ENCODE data around the gene TMC6. TPM values are rescaled to one million over a fixed set of nuclear protein-coding genes. Genes with fewer than 3 reads are reported as not detected.

TMC6 gene
- total and polyA plus RNA-seq, 2 of the 4 experiments (the other 2 are of a cell fraction): 0.19 TPM; not detected in 1

- in situ Hi-C loops (cut with MboI; ENCODE audit: low sequenced_read_pairs): loop anchor here (10.0 kb wide), 2 partner anchors 126 to 306 kb away; no protein-coding TSS in a partner anchor
- Histone ChIP-seq H3K4me3 (ENCODE audit: insufficient read depth, low read depth, low read length) (no peak overlapping the region), H4K91ac (ENCODE audit: insufficient read depth, low read depth, low read length) (no peak overlapping the region), H3K27me3 (ENCODE audit: control insufficient read depth, insufficient read depth, low read length) (peaks cover 11% of the 10 kb centered on the region; the same call in 1 of the 2 replicates), H2BK15ac (ENCODE audit: low read depth, low read length) (no peak overlapping the region), H3K27ac (ENCODE audit: insufficient read depth, low read length) (no peak overlapping the region), H3K36me3 (ENCODE audit: control insufficient read depth, insufficient read depth, low read length) (no peaks in the 10 kb centered on the region), H4K5ac (ENCODE audit: low read depth, low read length) (no peak overlapping the region), H4K20me1 (ENCODE audit: insufficient read depth, low read length) (no peaks in the 10 kb centered on the region; the same call in 1 of the 2 replicates), H3K4me2 (ENCODE audit: low read depth, low read length) (no peak overlapping the region), H3K4ac (ENCODE audit: low read depth, low read length) (no peak overlapping the region), H2AFZ (replicated peaks; ENCODE audit: low read length, poor library complexity) (no peak overlapping the region), H2AK9ac (replicated peaks; ENCODE audit: low read depth, low read length, poor library complexity) (no peak overlapping the region), H3K23ac (ENCODE audit: low read depth, low read length) (no peak overlapping the region), H2BK120ac (ENCODE audit: low read depth, low read length) (no peak overlapping the region), H3K9me1 (ENCODE audit: insufficient read depth, low read length) (no peaks in the 10 kb centered on the region), H3K9ac (ENCODE audit: low read depth, low read length) (no peak overlapping the region), H3K56ac (ENCODE audit: extremely low read depth, insufficient read depth, low read length) (no peak overlapping the region), H2BK5ac (ENCODE audit: low read depth, low read length, poor library complexity, severe bottlenecking) (no peak overlapping the region), H2AK5ac (ENCODE audit: low read depth, low read length) (no peak overlapping the region), H4K8ac (ENCODE audit: low read depth in 2 of 2, low read length in 2 of 2) (no peak overlapping the region), H2BK20ac (ENCODE audit: low read depth, low read length) (no peak overlapping the region), H3K4me1 (ENCODE audit: control insufficient read depth, insufficient read depth, low read length) (no peaks in the 10 kb centered on the region), H3K79me1 (ENCODE audit: low read depth in 1 of 2, low read length in 2 of 2) (no peaks in the 10 kb centered on the region), H3K14ac (replicated peaks; ENCODE audit: low read depth, low read length) (no peak overlapping the region), H3K18ac (ENCODE audit: low read depth, low read length) (no peak overlapping the region), H3K9me3 (ENCODE audit: control insufficient read depth, insufficient read depth, low read length) (no peaks in the 10 kb centered on the region)
- BruUV-seq (replicated peaks): no TSS peak
- TF ChIP-seq RAD21 (IDR thresholded peaks at IDR 0.05; ENCODE audit: low read length) (no peak), BHLHE40 (IDR thresholded peaks at IDR 0.05; ENCODE audit: low read depth, low read length) (no peak), NFE2L2 (IDR thresholded peaks at IDR 0.05; ENCODE audit: low read depth, low read length) (no peak), MXI1 (IDR thresholded peaks at IDR 0.05; ENCODE audit: borderline replicate concordance, low read depth, low read length) (no peak), RCOR1 (IDR thresholded peaks at IDR 0.05; ENCODE audit: insufficient replicate concordance, low read length) (no peak), MAFK (IDR thresholded peaks at IDR 0.05; ENCODE audit: low read depth, low read length) (no peak), FOS (IDR thresholded peaks at IDR 0.05; ENCODE audit: low read depth, low read length) (no peak), CHD1 (IDR thresholded peaks at IDR 0.05; ENCODE audit: low read depth, low read length) (no peak), SMC3 (IDR thresholded peaks at IDR 0.05; ENCODE audit: low read depth, low read length) (no peak), RFX5 (IDR thresholded peaks at IDR 0.05; ENCODE audit: low read depth, low read length) (no peak), CEBPB (IDR thresholded peaks at IDR 0.05; ENCODE audit: low read depth, low read length) (no peak)
- DNase-seq (no peak), ATAC-seq (ENCODE audit: low read depth) (no peak)
- 100% methylated on average over 2 of the region's 14 CpGs; no CpG with 5 or more reads in 1 of the 2 experiments for WGBS, 2 experiments (ENCODE audit: extremely low coverage in 2 of 2, insufficient read length in 1 of 2)
- dilution Hi-C loops (cut with HindIII; ENCODE audit: low sequenced_read_pairs, unreplicated experiment): no loop called here
- intact Hi-C loops (cut with micrococcal nuclease): no loop called here
- CTCF ChIA-PET: no interaction called here
- POLR2A ChIA-PET (ENCODE audit: unreplicated experiment): no interaction called here
Observed at GRCh38 chr17:78118801-78119241, 9.7 kb downstream of the TMC6 start.

All from IMR-90 (cell line).